Measurements from ENCODE around the gene SLC27A6. TPM values are rescaled to one million over a fixed set of nuclear protein-coding genes. Genes with fewer than 3 reads are reported as not detected.

Gene SLC27A6
- total and polyA plus RNA-seq, 2 donors (not counting 1 experiment from before 2014, with no cell fraction given): not detected

DNA sequence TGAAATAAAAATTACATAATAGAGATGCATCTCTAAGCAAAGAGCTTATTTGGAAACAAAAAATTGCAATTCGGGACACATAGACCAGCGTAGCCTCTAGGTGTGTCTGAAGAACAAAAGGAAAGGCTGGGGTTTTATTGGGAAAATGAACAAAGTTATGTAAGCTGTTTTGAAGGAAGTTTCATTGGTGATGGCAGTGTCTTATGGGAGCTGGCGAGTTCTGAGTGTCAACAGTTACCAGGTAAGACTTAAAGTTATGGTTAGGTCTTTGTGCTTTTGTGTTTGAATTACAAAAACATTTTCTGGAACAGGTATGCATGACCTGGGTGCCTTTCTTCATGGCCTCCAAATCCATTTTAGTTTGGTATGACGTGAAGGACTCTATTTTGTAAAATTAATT lies 48.9 kb downstream of the SLC27A6 start:
- Histone ChIP-seq H3K36me3 (replicated peaks in 1 of 2; ENCODE audit: control extremely low read depth in 1 of 2, control insufficient read depth in 1 of 2, extremely low read depth in 1 of 2, insufficient read depth in 2 of 2, low read length in 1 of 2) (no peaks in the 10 kb centered on the region), H3K79me2 (ENCODE audit: control insufficient read depth, insufficient read depth, low read length) (no peaks in the 10 kb centered on the region), H3K9me3 (ENCODE audit: control extremely low read depth in 1 of 3, control insufficient read depth in 2 of 3, insufficient read depth in 1 of 3, low read length in 2 of 3) (no peaks in the 10 kb centered on the region), H3K27me3 (replicated peaks in 1 of 4; ENCODE audit: control extremely low read depth in 1 of 4, control insufficient read depth in 3 of 4, insufficient read depth in 4 of 4, low read length in 3 of 4) (no peaks in the 10 kb centered on the region), H3K4me1 (ENCODE audit: control insufficient read depth in 2 of 2, insufficient read depth in 2 of 2, low read length in 2 of 2) (no peaks in the 10 kb centered on the region), H3K4me3 (ENCODE audit: control extremely low read depth in 1 of 5, extremely low read depth in 1 of 5, insufficient read depth in 1 of 5, low read depth in 2 of 5, low read length in 4 of 5) (no peak overlapping the region), H3K27ac (ENCODE audit: low read length in 2 of 2) (no peak overlapping the region), H4K20me1 (ENCODE audit: control insufficient read depth, insufficient read depth, low read length, poor library complexity, severe bottlenecking) (no peaks in the 10 kb centered on the region), H2AFZ (ENCODE audit: insufficient read depth, low read depth, low read length, poor library complexity, severe bottlenecking) (no peak overlapping the region), H3K9ac (ENCODE audit: low read length) (no peak overlapping the region), H3K4me2 (replicated peaks; ENCODE audit: low read depth, low read length, poor library complexity, severe bottlenecking) (no peak overlapping the region)
- DNase-seq: no peak
- H3K27ac Mint-ChIP-seq: no peak overlapping the region
- no peaks in the 10 kb centered on the region for H3K9me3 Mint-ChIP-seq (ENCODE audit: insufficient read depth)
- no peak overlapping the region for H3K4me3 Mint-ChIP-seq
- intact Hi-C loops (cut with micrococcal nuclease): no loop called here
- TF ChIP-seq EZH2 (IDR thresholded peaks at IDR 0.05; ENCODE audit: borderline replicate concordance, insufficient read depth, low read depth, low read length, poor library complexity, severe bottlenecking) (no peak), CTCF (IDR thresholded peaks at IDR 0.05) (no peak)
- WGBS (ENCODE audit: insufficient coverage): 82% methylated on average over 3 of the region's 4 CpGs
- no peaks in the 10 kb centered on the region for H3K4me1 Mint-ChIP-seq
- ChIA-PET POLR2A (no interaction called here), CTCF (no interaction called here)
- ATAC-seq (ENCODE audit: low read depth): no peak
- H3K27me3 Mint-ChIP-seq: peaks cover 4% of the 10 kb centered on the region

GRCh38 chr5:129018837-129019236 lies 53.5 kb downstream of the SLC27A6 start:
- no peaks in the 10 kb centered on the region for H3K9me3 ChIP-seq (ENCODE audit: control extremely low read depth in 1 of 3, control insufficient read depth in 2 of 3, insufficient read depth in 1 of 3, low read length in 2 of 3)
- H3K4me3 Mint-ChIP-seq: no peak overlapping the region
- H3K79me2 ChIP-seq (ENCODE audit: control insufficient read depth, insufficient read depth, low read length): no peaks in the 10 kb centered on the region
- no peak overlapping the region for H3K4me3 ChIP-seq (ENCODE audit: control extremely low read depth in 1 of 5, extremely low read depth in 1 of 5, insufficient read depth in 1 of 5, low read depth in 2 of 5, low read length in 4 of 5)
- intact Hi-C loops (cut with micrococcal nuclease): no loop called here
- peaks cover 7% of the 10 kb centered on the region for H3K27me3 Mint-ChIP-seq
- ChIA-PET POLR2A (no interaction called here), CTCF (no interaction called here)
- H3K9me3 Mint-ChIP-seq (ENCODE audit: insufficient read depth): no peaks in the 10 kb centered on the region
- H3K4me2 ChIP-seq (replicated peaks; ENCODE audit: low read depth, low read length, poor library complexity, severe bottlenecking): no peak overlapping the region
- H3K9ac ChIP-seq (ENCODE audit: low read length): no peak overlapping the region
- no peaks in the 10 kb centered on the region for H3K4me1 Mint-ChIP-seq
- no peak overlapping the region for H3K27ac Mint-ChIP-seq
- no peak for ATAC-seq (ENCODE audit: low read depth)
- no peaks in the 10 kb centered on the region for H3K4me1 ChIP-seq (ENCODE audit: control insufficient read depth in 2 of 2, insufficient read depth in 2 of 2, low read length in 2 of 2)
- H3K27ac ChIP-seq (ENCODE audit: low read length in 2 of 2): no peak overlapping the region
- H4K20me1 ChIP-seq (ENCODE audit: control insufficient read depth, insufficient read depth, low read length, poor library complexity, severe bottlenecking): no peaks in the 10 kb centered on the region
- no peak for TF ChIP-seq CTCF (IDR thresholded peaks at IDR 0.05)
- no peak for TF ChIP-seq EZH2 (IDR thresholded peaks at IDR 0.05; ENCODE audit: borderline replicate concordance, insufficient read depth, low read depth, low read length, poor library complexity, severe bottlenecking)
- no peak for DNase-seq
- H2AFZ ChIP-seq (ENCODE audit: insufficient read depth, low read depth, low read length, poor library complexity, severe bottlenecking): no peak overlapping the region
- H3K27me3 ChIP-seq (replicated peaks in 1 of 4; ENCODE audit: control extremely low read depth in 1 of 4, control insufficient read depth in 3 of 4, insufficient read depth in 4 of 4, low read length in 3 of 4): no peaks in the 10 kb centered on the region
- no peaks in the 10 kb centered on the region for H3K36me3 ChIP-seq (replicated peaks in 1 of 2; ENCODE audit: control extremely low read depth in 1 of 2, control insufficient read depth in 1 of 2, extremely low read depth in 1 of 2, insufficient read depth in 2 of 2, low read length in 1 of 2)
